Inflammatory macrophage (primary cell): ENCODE measurements around the gene HK1.
"Not testable (repeated sequence)": the region's sequence is repeated elsewhere in the genome, so short reads cannot be mapped to it uniquely, and the experiment has no call there.

ENCODE experiments used
- DNase-seq, 2 donors: peaks; one replicate each; pipeline ENCODE4 v3.0.0-alpha.2; 2020 to 2022

HK1 gene

GRCh38 chr10:69259547-69260243 lies 18.6 kb upstream of the HK1 start:
- DNase-seq: no peak

DNA sequence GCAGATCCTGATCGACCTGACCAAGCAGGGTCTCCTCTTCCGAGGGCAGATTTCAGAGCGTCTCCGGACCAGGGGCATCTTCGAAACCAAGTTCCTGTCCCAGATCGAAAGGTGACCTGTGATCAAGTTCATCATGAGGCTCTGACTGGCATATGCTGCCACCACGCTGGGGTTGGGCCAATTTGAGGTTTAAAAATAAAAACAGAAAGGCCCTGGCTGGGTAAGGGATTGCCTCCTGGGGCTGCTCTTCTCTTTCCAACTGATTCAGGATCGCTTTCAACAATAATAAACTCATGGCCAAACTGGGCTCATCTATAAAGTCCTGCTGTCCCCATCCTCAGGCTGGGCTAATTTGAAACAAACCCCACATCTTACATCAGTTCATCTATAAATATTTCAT lies 17.1 kb upstream of the HK1 start:
- no peak for DNase-seq

DNA sequence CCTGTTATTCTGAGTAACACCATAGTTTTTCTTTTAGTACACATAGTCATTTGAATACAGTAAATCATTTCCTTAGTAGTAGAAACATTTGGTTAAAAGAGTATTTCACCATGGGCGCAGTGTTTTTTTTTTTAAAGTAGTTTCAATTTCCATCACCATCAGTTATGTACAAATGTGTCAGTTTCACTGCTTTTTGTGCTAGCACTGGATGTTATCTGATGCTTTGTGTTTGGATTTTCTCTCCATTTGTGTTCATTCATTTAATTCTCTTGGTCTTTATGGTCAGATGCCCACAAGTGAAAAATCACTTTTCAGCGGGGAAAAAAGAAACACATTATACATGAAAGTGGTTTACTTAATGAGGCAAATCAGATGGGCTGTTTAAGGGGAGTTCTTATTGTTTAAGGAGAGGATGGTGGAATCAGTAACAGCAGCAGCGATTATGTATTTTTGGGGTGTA lies 16.0 kb upstream of the HK1 start:
- no peak for DNase-seq

GRCh38 chr10:69265521-69265920 lies 12.8 kb upstream of the HK1 start:
- DNase-seq: no peak

DNA sequence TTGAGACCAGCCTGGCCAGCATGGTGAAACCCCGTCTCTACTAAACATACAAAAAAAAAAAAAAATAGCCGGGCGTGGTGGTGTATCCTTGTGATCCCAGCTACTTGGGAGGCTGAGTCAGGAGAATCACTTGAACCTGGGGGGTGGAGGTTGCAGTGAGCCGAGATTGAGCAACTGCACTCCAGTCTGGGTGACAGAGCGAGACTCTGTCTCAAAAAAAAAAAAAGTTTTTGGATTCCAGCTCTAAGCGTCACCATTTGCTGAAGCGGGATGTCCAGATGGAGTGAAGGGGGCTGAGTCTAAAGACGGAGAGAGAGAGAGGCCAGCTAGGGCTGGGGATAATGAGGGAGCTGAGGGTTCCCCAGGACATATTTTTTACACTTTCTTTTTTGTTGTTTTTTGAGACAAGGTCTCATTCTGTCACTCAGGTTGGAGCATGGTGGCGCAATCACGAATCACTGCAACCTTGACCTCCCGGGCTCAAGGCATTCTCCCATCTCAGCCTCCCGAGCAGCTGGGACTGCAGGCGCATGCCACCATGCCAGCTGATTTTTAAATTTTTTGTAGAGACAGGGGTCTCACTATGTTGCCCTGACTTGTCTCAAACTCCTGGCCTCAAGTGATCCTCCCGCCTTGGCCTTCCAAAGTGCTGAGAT lies 9.4 kb upstream of the HK1 start:
- DNase-seq: no peak

GRCh38 chr10:69269761-69270160 lies 8.5 kb upstream of the HK1 start:
- no peak for DNase-seq

DNA sequence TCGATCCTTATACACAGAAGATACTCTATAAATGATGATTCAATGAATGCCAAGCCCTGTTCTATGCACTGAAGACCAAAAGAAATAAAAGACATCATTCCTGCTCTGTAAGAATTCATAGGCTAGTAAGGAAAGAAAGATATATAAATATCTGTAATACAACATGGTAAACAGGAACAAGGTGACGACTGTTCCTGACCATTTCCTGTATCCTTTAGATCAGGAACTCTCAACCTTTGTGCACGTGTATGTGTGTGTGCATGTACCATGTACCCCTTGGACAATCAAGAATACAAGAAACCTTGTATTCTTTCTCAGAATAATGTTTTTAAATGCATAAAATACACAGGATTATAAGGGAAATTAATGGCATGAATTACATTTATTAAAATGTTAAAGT lies 7.3 kb upstream of the HK1 start:
- DNase-seq: no peak

GRCh38 chr10:69272624-69273023 lies 5.7 kb upstream of the HK1 start:
- DNase-seq: no peak

DNA sequence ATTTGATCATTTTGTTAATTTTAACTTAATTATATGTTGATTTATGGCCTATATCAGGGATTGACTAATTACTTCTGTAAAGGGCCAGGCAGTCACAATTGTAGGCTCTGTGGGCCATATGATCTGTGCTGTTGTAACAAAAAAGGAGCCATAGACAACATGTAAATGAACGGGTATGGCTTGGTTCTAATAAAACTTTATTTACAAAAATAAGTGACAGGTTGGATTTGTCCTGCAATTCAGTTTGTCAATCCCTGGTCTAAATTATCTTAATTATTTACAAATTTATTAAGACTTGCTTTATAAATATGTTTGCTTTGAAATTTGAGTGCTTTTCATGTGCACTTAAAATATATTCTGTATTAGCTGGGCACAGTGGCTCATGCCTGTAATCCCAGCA lies 2.9 kb upstream of the HK1 start:
- no peak for DNase-seq

- no peak for DNase-seq
Measured at GRCh38 chr10:69276503-69276902, 1.8 kb upstream of the HK1 start.

DNA sequence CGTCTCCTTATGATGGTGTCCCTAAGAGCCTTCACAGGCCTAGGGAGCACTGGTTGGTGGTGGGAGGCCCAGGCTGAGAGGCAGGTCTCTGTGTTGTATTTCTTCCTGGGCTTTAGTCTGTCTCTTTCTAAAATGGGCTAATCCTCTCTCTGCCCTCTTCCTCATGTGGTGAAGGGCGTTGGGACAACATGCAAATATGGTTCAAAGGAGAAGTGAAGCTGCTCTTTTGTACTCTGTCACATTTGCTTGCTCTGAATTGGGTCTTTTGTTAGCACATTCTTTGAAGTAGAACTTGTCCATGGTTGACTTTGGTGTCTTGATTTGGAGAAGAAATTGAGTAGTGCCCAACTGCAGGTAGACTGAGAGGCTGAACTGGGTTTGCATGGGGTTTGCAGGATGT lies 814 bp downstream of the HK1 start:
- DNase-seq: peak; percentile 55 to 70

GRCh38 chr10:69281507-69282413 lies 3.5 kb downstream of the HK1 start:
- no peak for DNase-seq

- not testable (repeated sequence) for DNase-seq
Measured at GRCh38 chr10:69284402-69284801, 6.1 kb downstream of the HK1 start.

GRCh38 chr10:69285699-69286098 lies 7.4 kb downstream of the HK1 start:
- DNase-seq: no peak

- DNase-seq: no peak
Measured at GRCh38 chr10:69287181-69287580, 8.9 kb downstream of the HK1 start.

- no peak for DNase-seq
Measured at GRCh38 chr10:69290993-69291392, 12.7 kb downstream of the HK1 start.

DNA sequence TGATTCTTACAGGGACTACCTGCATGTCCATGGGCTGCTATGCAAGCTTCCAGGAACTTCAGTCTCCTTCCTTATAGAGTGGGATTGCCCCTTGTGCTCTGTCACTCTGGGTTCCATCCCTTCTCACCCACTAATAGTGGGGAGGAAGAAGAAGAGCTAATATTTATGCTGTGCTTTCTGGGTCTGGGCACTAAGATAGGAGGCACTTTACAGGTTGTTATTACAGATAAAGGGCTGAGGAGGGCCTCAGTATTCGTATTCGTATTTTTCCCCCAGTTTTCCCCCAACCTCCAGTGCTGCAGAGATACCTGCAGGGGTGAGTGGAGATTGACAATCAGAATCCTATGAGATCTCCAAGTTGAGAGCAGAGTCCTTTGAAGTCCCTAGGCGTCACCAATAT lies 14.2 kb downstream of the HK1 start:
- DNase-seq: no peak

DNA sequence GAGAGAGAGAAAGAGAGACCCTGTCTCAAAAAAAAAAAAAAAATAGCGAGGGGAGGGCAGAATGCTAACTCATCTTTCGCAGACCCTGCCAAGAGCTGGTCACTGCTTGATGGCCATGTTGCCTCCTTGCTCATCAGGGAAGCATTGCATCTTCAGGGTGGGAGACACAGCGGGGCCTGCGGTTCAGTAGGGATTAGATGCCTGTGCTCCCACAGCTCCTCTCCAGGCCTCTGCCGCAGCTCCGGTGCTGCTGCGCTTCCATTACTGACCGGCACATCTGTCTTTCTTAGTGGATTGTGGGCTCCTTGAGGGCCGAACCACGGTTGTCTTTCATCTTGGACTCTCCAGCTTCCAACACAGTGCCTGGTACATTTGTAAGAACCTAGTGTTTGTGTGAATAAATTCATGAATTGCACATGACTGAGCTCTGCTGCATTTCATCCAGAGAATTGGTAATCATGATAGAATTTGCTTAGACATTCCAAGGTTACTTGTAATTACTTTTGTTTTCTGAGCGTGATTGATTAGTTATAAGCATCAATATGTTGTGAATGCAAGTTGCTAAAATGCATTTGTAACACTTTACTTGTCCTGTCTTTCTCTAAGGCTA lies 16.8 kb downstream of the HK1 start:
- DNase-seq: no peak

- DNase-seq: peak; percentile 18 to 53
Measured at GRCh38 chr10:69303632-69304051, 25.3 kb downstream of the HK1 start.

- DNase-seq: no peak
Measured at GRCh38 chr10:69306421-69306820, 28.1 kb downstream of the HK1 start.

DNA sequence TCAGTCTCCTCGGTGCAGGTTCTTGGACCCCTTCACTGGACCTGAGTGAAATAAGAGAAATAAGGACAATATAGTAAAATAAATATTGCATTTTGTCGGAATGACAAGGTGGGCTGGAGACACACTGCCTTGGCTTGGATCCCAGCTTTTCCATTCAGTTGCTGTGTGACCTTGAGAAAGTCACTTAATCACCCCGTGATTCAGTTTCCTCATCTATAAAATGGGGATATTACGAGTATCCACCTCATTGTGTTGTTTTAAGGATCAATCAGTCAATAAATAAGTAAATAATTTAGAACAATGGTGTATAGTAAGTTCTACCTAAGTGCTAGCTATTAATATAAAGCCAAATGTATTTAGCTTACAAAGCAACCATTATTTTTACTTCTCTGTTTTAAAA lies 29.1 kb downstream of the HK1 start:
- DNase-seq: no peak

- DNase-seq: not testable (repeated sequence)
Measured at GRCh38 chr10:69308304-69308703, 30.0 kb downstream of the HK1 start.

GRCh38 chr10:69311309-69311708 lies 33.0 kb downstream of the HK1 start:
- DNase-seq: no peak
